ENCODE measurements around the gene MYO16.

The MYO16 gene

DNA sequence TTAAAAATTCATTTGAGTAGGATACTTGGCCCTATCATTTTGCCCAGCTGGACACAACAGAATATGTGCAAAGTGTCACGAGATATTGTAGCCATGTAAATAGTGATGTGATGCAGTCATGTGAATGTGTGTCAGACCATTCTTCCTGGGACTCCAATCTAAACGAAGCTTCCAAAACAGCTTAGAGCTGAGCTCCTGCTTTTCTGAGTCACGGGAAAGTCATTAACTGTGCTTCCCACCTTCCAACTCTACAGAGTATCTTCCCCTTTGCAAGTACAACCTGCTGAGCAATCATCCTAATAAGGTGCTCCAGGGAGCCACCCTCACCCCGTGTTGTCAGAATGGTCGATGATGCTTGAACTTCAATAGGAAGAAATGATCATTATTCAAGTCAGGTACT, 294.7 kb downstream of the MYO16 start:
- no peak overlapping the region for H3K27ac ChIP-seq (ENCODE audit: low read depth, low read length)
- no peaks in the 10 kb centered on the region for H3K9me3 ChIP-seq (ENCODE audit: insufficient read depth, low read length)
- H3K9ac ChIP-seq (ENCODE audit: low read length) = no peak overlapping the region
- no peaks in the 10 kb centered on the region for H4K20me1 ChIP-seq (ENCODE audit: low read depth, low read length)
- TF ChIP-seq CTCF (IDR thresholded peaks at IDR 0.05; ENCODE audit: insufficient read depth, low read length, poor library complexity, severe bottlenecking) = no peak
- no peak for TF ChIP-seq EZH2phosphoT487 (conservative IDR thresholded peaks at IDR 0.05; ENCODE audit: low read length)
- no peaks in the 10 kb centered on the region for H3K27me3 ChIP-seq (ENCODE audit: low read length)
- no peaks in the 10 kb centered on the region for H3F3A ChIP-seq (ENCODE audit: insufficient read depth)
- no peak overlapping the region for H3K4me3 ChIP-seq (ENCODE audit: insufficient read depth, low read length, poor library complexity, severe bottlenecking)
- no peak overlapping the region for H3K4me2 ChIP-seq (ENCODE audit: low read depth, low read length, poor library complexity, severe bottlenecking)
- no peaks in the 10 kb centered on the region for H3K36me3 ChIP-seq (ENCODE audit: low read length)
- no peaks in the 10 kb centered on the region for H3K9me2 ChIP-seq (replicated peaks; ENCODE audit: insufficient read depth, low read length)
- H3K79me2 ChIP-seq (ENCODE audit: insufficient read depth, low read length) = no peaks in the 10 kb centered on the region
- H2AFZ ChIP-seq (ENCODE audit: low read depth, low read length, severe bottlenecking) = no peak overlapping the region

- Histone ChIP-seq H3K9me3 (ENCODE audit: insufficient read depth, low read length) (no peaks in the 10 kb centered on the region), H3K36me3 (ENCODE audit: low read length) (no peaks in the 10 kb centered on the region), H3K4me2 (ENCODE audit: low read depth, low read length, poor library complexity, severe bottlenecking) (no peak overlapping the region), H2AFZ (ENCODE audit: low read depth, low read length, severe bottlenecking) (no peak overlapping the region), H3F3A (ENCODE audit: insufficient read depth) (no peaks in the 10 kb centered on the region), H4K20me1 (ENCODE audit: low read depth, low read length) (no peaks in the 10 kb centered on the region), H3K9me2 (replicated peaks; ENCODE audit: insufficient read depth, low read length) (no peaks in the 10 kb centered on the region), H3K9ac (ENCODE audit: low read length) (no peak overlapping the region), H3K79me2 (ENCODE audit: insufficient read depth, low read length) (no peaks in the 10 kb centered on the region), H3K27me3 (ENCODE audit: low read length) (no peaks in the 10 kb centered on the region), H3K4me3 (ENCODE audit: insufficient read depth, low read length, poor library complexity, severe bottlenecking) (no peak overlapping the region), H3K27ac (ENCODE audit: low read depth, low read length) (no peak overlapping the region)
- TF ChIP-seq CTCF (IDR thresholded peaks at IDR 0.05; ENCODE audit: insufficient read depth, low read length, poor library complexity, severe bottlenecking) (no peak), EZH2phosphoT487 (conservative IDR thresholded peaks at IDR 0.05; ENCODE audit: low read length) (no peak)
These were observed 295.1 kb downstream of the MYO16 start for GRCh38 chr13:108924541-108924940.

DNA sequence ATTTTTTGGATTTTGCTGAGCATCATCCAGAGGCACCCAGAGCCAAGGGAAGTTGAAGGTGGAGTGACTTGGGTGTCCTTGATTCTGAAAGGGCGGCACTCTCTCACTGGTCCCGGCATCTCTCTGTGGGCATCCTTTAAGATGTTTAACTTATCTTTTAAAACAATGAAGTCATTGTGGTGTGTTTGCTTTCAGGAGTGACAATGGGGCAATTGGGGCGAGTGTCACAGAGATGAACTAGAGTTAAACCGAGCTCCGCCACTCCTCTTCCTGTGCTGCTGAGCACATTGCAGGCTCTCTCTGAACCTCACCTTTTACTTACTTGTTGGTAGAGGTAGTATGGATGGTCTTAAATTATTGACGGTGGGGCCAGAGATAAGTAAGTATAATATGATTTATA, 295.7 kb downstream of the MYO16 start:
- no peak overlapping the region for H3K4me3 ChIP-seq (ENCODE audit: insufficient read depth, low read length, poor library complexity, severe bottlenecking)
- H2AFZ ChIP-seq (ENCODE audit: low read depth, low read length, severe bottlenecking) = no peak overlapping the region
- H3K79me2 ChIP-seq (ENCODE audit: insufficient read depth, low read length) = no peaks in the 10 kb centered on the region

More for the DNA sequence above, 295.7 kb downstream of the MYO16 start:
- no peaks in the 10 kb centered on the region for H3F3A ChIP-seq (ENCODE audit: insufficient read depth)
- no peak overlapping the region for H3K27ac ChIP-seq (ENCODE audit: low read depth, low read length)
- H3K9me2 ChIP-seq (replicated peaks; ENCODE audit: insufficient read depth, low read length) = no peaks in the 10 kb centered on the region
- H3K36me3 ChIP-seq (ENCODE audit: low read length) = no peaks in the 10 kb centered on the region
- H3K4me2 ChIP-seq (ENCODE audit: low read depth, low read length, poor library complexity, severe bottlenecking) = no peak overlapping the region
- H4K20me1 ChIP-seq (ENCODE audit: low read depth, low read length) = no peaks in the 10 kb centered on the region
- H3K27me3 ChIP-seq (ENCODE audit: low read length) = no peaks in the 10 kb centered on the region
- TF ChIP-seq EZH2phosphoT487 (conservative IDR thresholded peaks at IDR 0.05; ENCODE audit: low read length) (no peak), CTCF (IDR thresholded peaks at IDR 0.05; ENCODE audit: insufficient read depth, low read length, poor library complexity, severe bottlenecking) (no peak)
- no peak overlapping the region for H3K9ac ChIP-seq (ENCODE audit: low read length)
- H3K9me3 ChIP-seq (ENCODE audit: insufficient read depth, low read length) = no peaks in the 10 kb centered on the region
